HG02798 (cell line): ENCODE measurements around the gene SLC51A.
A peak's percentile ranks its signal among the peaks of the same experiment; 100 is the strongest.

ENCODE experiments used
- ATAC-seq: cut with Tn5 transposase; IDR thresholded peaks from one replicate; pipeline ENCODE4 v1.9.1; 2021; ENCODE audit warnings: mild to moderate bottlenecking; ENCODE audit not compliant: unreplicated experiment, poor library complexity

The SLC51A gene

DNA sequence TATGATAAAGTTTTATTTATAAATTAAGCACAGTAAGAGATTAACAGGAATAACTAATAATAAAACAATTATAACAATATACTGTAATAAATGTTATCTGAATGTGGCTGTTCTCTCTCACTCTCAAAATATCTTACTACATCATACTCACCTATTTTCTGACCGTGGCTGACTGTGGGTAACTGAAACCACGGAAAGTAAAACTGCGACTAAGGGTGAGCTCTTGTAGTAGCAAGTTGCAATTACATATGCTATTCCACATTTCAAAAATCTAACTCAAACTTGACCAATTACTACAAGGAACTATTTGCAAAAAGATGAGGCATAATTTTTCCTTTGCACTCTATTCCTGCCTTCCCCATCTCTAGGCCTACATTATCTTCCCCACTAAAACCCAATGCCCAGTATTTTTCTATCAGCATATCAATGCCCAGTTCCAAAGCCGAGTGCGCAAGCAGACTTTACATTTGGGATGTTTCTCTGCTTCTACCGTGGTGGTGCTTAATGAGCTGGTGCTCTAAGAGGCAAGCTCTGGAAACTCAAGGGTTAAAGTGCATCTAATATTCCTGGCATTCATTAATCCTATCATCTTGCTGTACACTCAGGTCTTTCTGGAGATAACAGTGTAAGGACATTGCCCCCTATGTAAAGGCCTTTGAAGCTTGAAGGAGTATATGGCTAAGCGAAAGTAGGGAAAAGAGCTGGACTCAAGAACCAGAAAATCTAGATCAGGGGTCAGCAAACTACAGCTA, 64.5 kb downstream of the SLC51A start:
- peak; percentile 80 for ATAC-seq

DNA sequence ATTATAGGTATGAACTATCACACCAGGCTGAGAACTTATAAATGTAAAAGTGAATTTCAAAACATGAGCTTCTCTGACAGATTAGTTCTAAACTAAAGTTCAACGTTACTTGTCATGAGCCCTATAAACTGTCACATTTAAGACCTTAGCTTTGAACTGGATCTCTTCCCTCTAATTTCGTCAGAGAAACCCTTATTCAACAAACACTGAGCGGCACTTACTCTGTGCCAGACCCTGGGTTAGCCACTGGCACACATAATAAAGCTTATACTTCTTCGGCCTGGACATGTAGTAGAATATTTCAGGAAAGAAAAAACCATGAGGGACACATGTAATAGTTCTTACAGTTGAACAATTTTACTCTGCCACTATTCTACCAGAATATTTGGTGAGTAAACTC, 65.6 kb downstream of the SLC51A start:
- ATAC-seq, result no peak
